Stimulated activated CD8-positive, alpha-beta memory T cell treated with anti-CD3 and anti-CD28 coated beads, Interleukin-12 subunit alpha, Interleukin-12 subunit beta, amount 100 ng/mL, for 4 hours (primary cell): ENCODE measurements around the gene POR.
"Not testable (repeated sequence)": the region's sequence is repeated elsewhere in the genome, so short reads cannot be mapped to it uniquely, and the experiment has no call there.

ENCODE experiments used
- DNase-seq: peaks from one replicate; pipeline ENCODE4 v3.0.0-alpha.2; 2020; ENCODE audit warnings: low read depth

Gene POR

GRCh38 chr7:75885036-75885435, 29.9 kb upstream of the POR start:
- DNase-seq = no peak

- DNase-seq = no peak
Measured at GRCh38 chr7:75887669-75888369, 27.1 kb upstream of the POR start.

GRCh38 chr7:75888464-75889222, 26.3 kb upstream of the POR start:
- DNase-seq = no peak

- no peak for DNase-seq
Measured at GRCh38 chr7:75889223-75889825, 25.6 kb upstream of the POR start.

GRCh38 chr7:75889826-75890225, 25.1 kb upstream of the POR start:
- DNase-seq = no peak

GRCh38 chr7:75891237-75891636, 23.7 kb upstream of the POR start:
- DNase-seq = not testable (repeated sequence)

- DNase-seq = no peak
Measured at GRCh38 chr7:75891815-75892411, 23.0 kb upstream of the POR start.

- DNase-seq = no peak
Measured at GRCh38 chr7:75892634-75893272, 22.2 kb upstream of the POR start.

- DNase-seq = no peak
Measured at GRCh38 chr7:75896803-75897327, 18.1 kb upstream of the POR start.

GRCh38 chr7:75900617-75901315, 14.2 kb upstream of the POR start:
- DNase-seq = no peak

- DNase-seq = no peak
Measured at GRCh38 chr7:75905785-75906604, 9.0 kb upstream of the POR start.

GRCh38 chr7:75906991-75907667, 7.8 kb upstream of the POR start:
- no peak for DNase-seq

GRCh38 chr7:75907668-75908039, 7.3 kb upstream of the POR start:
- DNase-seq = not testable (repeated sequence)

- no peak for DNase-seq
Measured at GRCh38 chr7:75909521-75910132, 5.3 kb upstream of the POR start.

- not testable (repeated sequence) for DNase-seq
Measured at GRCh38 chr7:75911186-75911585, 3.8 kb upstream of the POR start.

GRCh38 chr7:75913437-75913836, 1.5 kb upstream of the POR start:
- no peak for DNase-seq

- DNase-seq = no peak
Measured at GRCh38 chr7:75914169-75914654, 743 bp upstream of the POR start.

GRCh38 chr7:75915416-75916156, 631 bp downstream of the POR start:
- no peak for DNase-seq

GRCh38 chr7:75916259-75916658, 1.3 kb downstream of the POR start:
- DNase-seq = no peak
